ENCODE measurements around the gene DDI1.

The DDI1 gene

GRCh38 chr11:104075091-104075490 lies 38.7 kb downstream of the DDI1 start:
- no peak overlapping the region for H3K4me3 ChIP-seq (ENCODE audit: low read depth, low read length)
- no peak for TF ChIP-seq CTCF (conservative IDR thresholded peaks at IDR 0.05; ENCODE audit: low read depth, low read length)
- no peak for DNase-seq (ENCODE audit: low read depth)

GRCh38 chr11:104075706-104076105 lies 39.3 kb downstream of the DDI1 start:
- DNase-seq (ENCODE audit: low read depth) = no peak
- TF ChIP-seq CTCF (conservative IDR thresholded peaks at IDR 0.05; ENCODE audit: low read depth, low read length) = no peak
- H3K4me3 ChIP-seq (ENCODE audit: low read depth, low read length) = no peak overlapping the region

- H3K4me3 ChIP-seq (ENCODE audit: low read depth, low read length) = no peak overlapping the region
- no peak for DNase-seq (ENCODE audit: low read depth)
- no peak for TF ChIP-seq CTCF (conservative IDR thresholded peaks at IDR 0.05; ENCODE audit: low read depth, low read length)
Measured at GRCh38 chr11:104076455-104076854, 40.0 kb downstream of the DDI1 start.

GRCh38 chr11:104078245-104078644 lies 41.8 kb downstream of the DDI1 start:
- H3K4me3 ChIP-seq (ENCODE audit: low read depth, low read length) = no peak overlapping the region
- TF ChIP-seq CTCF (conservative IDR thresholded peaks at IDR 0.05; ENCODE audit: low read depth, low read length) = no peak
- no peak for DNase-seq (ENCODE audit: low read depth)

GRCh38 chr11:104078995-104079394 lies 42.6 kb downstream of the DDI1 start:
- no peak overlapping the region for H3K4me3 ChIP-seq (ENCODE audit: low read depth, low read length)
- DNase-seq (ENCODE audit: low read depth) = no peak
- no peak for TF ChIP-seq CTCF (conservative IDR thresholded peaks at IDR 0.05; ENCODE audit: low read depth, low read length)

GRCh38 chr11:104086621-104087020 lies 50.2 kb downstream of the DDI1 start:
- DNase-seq (ENCODE audit: low read depth) = no peak
- no peak for TF ChIP-seq CTCF (conservative IDR thresholded peaks at IDR 0.05; ENCODE audit: low read depth, low read length)
- H3K4me3 ChIP-seq (ENCODE audit: low read depth, low read length) = no peak overlapping the region

All from choroid plexus epithelial cell (primary cell).